GM18870 (cell line): ENCODE results near the gene AK1.

Source experiments
- ATAC-seq: cut with Tn5 transposase; IDR thresholded peaks from one replicate; pipeline ENCODE4 v1.9.1; 2021; ENCODE audit warnings: moderate library complexity; ENCODE audit not compliant: unreplicated experiment

Gene AK1

DNA sequence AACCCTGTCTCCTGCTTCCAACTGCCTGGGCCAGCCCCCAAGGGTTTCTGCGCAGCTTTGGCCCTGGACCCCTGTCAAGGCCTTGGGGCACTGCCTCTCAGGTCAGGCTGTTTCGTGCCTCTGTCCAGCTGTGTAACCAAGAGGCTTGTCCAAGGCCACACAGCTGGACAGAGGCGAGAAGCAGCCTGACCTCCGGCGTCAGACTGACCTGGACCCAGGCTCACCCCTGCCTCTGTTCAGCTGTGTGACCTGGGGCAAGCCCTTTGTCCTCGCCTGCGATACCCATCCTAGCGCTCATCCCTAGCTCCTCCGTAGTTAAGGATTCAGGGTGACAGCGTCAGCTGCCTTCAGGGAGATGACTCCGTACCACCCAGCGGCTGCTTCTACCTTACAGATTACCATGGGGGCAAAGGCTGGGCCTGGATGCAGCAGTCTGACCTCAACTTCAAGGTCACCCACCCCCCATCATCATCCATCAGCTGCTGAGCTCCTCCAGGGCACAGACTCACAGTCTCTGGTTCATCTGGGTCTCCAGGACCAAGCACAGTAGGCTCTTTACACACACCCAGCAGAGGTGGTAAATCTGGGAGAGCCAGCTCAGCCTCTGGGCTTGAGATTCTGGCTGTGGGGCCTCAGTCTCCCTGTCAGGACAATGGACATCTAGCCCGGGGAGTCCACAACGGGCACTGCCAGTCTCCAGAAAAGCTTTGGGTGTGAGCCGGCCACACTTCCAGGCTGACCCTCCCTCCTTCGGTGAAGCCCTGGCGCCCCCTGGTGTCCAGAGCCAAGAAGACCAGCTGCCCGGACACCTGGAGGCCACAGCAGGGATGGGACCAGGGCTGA, 7.9 kb downstream of the AK1 start:
- no peak for ATAC-seq

DNA sequence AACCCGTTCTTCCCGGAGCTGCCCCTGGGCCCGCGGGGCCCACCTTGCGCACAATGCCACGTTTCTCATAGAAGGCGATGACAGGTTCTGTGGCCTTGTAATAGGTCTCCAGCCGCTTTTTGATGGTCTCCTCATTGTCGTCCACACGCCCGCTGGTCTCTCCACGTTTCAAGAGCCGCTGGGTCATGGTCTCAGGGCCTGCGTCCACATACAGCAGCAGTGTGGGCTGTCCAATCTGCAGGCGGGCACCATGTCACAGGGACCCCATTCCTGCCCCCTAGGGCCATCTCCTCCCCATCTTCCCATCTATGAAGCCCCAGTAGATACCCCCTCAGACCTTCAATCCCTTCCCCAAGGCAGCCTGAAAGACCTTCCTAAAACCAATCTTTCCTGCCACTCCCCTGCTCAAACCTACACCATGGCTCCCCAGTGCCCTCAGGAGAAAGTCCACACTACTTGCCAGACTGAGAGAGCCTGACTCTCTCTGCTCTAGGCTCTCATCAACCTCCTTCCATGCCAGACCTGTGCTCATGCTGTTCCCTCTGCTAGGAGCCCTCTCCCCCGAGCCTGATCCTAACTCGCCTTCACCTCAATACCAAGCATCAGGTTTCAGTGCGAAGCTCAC, 9.1 kb downstream of the AK1 start:
- ATAC-seq = no peak

DNA sequence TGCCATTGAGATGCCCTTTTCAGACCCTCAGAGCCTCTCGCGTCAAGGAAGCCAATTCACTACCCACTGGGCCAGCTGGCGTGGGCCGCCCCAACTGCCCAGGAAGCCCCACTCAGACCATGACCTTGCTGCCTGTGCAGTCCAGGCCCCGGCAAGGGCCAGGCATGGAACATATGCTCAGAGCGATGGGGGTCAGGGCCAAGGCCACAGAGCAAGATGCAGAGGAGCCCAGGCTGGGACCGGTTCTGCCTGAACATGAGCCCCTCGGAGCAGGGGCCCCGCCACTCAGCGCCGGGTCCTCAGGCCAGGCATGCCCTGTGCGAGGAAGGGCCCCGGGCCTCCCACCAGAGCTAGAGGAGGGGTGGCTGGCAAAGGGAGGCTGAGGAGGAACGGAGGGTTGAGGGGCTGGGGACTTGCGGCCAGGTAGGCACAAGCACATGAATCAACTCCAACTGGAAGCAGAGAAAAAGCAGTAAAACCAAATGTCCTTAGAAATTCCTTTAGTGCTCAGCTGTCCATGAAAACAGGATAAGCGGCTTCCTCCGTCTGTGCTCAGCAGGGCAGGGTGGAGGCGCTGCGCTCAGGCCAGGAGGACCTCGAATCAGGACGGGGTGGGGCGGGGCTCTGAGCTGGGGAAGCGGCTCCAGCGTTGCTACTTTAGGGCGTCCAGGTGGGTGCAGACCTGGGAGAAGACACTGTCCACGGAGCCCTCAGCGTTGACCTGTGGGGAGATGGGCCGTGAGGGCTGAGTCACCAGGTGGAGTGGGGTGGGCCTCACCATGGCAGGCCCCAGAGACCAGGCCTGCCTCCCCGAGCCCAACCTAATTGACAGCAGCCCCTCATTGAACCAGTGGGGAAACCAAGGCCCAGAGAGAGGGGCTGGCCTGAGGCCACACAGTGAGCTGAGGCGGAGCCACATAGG, 9.9 kb downstream of the AK1 start:
- no peak for ATAC-seq

DNA sequence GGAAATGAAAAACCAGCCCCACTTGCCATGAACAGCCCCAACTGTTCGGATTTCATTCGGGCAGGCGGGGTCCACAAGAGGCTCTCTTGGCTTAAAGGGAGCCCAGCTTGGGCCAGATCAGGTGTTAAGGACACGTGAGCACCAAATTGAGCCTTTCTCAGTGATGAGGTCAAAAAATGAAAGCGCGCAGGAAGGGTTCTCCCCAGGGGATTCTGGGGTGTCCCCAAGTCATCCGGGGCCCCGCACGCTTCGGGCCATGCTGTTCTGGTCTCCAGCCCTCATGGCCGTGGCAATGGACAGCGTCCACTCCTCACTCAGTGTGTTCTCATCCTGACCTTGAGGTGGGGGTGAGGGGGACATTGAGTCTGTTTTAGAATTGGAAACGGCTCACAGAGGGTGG, 10.9 kb downstream of the AK1 start:
- no peak for ATAC-seq

DNA sequence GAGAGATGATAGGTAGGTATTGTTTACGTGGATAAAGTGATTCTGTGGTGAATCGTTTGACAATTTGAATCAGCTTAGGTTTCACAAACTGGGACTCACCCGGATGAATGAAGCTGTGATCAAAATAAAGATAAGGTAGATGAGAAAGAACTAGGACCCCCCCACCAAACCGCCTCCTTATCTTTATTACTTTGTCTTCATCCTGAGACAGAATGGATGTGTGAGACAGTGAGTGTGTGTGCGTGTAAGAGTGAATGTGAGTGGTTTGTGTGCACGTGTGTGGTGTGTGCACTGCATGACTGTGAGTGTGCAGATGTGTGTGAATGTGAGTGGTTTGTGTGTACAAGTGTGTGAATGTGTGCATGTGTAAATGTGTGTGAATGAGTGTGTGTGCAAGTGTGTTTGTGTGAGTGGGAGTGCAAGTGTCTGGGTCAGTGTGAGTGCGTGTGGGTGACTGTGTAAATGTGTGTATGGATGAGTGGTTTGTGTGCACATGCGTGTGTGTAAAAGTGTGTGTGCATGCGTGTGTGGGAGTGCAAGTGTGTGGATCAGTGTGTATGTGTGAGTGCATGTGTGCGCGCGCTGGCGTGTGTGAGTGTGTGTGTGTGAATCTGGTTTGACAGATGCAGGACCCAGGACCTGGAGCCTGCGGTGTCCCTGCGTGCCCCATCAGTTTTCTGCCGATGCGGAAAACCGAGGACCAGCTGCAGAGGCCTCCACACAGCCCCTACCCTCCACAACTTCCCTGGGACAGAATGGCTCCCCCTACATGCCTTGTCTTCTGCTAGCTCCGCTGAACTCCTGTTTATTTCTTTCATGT, 11.6 kb downstream of the AK1 start:
- no peak for ATAC-seq

DNA sequence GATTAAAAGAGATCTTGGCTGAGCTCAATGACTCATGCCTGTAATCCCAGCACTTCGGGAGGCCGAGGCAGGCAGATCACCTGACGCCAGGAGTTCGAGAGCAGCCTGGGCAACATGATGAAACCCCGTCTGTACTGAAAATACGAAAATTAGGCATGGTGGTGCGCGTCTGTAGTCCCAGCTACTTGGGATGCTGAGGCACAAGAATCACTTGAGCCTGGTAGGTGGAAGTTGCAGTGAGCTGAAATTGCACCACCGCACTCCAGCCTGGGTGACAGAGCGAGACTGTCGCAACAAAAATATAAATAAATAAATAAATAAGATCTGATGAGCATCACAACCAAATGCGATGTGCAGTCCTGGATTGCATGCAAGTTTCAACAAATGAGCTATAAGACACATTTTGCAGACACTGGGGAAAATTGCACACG, 14.3 kb downstream of the AK1 start:
- no peak for ATAC-seq

DNA sequence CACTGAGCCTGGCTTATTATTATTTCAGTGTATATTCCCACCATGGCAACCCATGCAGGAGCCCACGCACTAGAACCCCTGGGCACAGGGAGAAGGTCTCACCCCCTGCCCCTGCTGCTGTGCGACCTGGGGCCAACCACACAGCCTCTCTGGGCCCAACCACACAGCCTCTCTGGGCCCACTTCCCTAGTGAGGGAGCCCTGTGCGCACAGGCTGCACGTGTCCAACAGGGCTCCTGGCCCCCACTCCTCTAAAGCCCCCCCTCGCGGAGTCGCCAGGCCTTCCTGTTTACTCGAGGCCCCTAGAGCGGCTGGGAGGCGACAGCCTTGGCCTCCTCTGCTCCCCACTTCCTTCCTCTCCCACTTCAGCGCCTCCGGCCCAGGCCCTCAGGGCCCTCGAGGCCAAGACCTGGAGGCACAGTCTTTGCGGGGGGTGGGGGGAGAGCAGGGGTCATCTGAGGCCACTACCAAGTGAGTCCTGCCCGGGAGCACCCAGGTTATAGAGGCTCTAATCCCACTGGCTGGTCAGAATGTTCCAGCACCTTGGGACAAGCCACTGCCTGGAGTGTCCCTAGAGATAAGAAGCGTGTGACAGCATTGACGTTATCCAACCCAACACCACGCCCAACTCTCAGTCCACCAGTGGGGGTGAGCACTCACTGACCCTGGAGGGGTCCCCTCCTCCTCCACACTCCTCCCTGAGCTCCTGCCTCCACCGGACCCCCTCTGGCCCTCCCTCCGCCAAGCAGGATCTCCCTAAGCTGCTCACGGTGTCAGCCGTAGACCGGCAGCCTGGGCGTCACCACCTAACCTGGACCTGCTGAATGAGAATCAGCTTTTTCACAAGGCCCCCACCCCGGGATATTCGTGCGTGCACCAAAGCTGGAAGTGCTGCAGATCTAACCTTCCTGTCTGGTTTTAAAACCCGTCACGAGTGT, 15.1 kb downstream of the AK1 start:
- no peak for ATAC-seq

DNA sequence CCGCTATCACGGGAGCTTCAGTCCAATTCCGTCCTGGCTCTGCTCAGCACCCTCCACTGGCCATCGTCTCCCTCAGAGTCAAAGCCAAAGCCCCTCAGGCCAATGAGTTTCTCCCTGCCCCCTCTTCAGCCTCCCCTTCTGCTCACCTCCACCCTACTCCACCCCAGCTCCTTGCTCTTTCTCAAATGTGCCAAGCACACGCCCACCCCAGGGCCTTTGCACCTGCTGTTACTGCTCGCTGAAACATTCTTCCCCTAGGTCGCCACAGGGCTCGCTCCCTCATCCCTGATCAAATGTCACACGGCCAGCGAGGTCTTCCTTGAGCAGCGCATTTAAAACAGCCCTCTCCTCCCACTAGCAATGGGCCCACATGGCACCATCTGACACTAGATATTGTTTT, 16.7 kb downstream of the AK1 start:
- no peak for ATAC-seq

DNA sequence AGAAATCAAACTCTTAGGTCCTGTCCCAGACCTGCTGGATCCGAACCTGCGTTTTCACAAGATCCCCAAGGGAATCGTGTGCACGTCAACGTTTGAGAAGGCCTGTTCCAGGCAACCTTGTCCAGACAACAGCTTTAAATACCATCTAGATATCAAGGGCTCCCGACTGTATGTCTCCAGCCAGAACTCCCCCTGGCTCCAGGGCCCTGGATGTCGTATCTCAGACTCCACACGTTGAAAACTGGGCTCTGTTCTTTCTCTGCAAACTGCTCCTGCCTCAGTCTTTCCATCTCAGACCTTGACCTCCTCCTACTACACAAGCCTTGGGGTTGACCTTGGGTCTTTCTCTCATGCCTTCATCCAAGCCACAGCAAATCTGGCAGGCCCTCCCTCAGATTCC, 17.2 kb downstream of the AK1 start:
- no peak for ATAC-seq

DNA sequence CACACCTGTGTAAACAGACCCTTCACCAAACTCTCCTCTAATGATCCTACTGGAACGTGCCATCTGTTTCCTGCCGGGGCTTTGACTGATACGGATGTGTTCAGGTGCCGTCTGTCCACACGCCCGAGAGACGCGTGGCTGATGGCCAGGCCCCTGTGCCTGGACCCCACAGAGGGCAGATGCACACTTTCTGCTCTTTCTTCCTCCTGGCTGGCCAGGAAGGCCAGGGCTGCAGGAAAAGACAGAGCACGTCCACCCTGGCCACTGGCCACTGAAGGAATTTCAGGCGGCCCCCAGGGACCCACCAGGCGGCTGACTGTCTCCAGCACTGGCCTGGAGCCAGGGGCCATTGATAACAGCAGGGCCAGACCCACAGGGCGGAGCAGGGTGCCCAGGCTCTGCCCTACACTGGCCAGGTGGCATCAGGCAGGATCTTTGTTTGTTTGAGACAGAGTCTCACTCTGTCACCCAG, 19.4 kb downstream of the AK1 start:
- no peak for ATAC-seq

DNA sequence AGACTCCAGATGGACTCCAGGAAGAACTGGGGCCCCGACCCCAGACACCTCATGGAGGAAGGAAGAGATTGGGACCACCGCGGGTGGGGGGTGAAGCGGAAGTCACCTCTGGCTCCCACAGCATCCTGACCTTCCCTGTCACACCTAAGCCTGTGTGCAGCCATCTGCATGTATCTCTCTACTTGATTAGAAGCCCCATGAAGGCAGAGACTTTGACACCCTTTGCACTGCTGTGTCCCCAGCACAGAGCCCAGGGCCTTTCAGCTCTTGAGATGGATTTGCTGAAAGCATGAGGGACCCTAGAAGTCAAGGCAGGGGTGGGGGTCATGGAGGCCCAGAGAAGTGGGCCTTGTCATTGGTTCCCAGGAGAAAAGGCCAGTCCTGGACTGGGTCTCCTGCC, 20.2 kb downstream of the AK1 start:
- ATAC-seq = no peak

DNA sequence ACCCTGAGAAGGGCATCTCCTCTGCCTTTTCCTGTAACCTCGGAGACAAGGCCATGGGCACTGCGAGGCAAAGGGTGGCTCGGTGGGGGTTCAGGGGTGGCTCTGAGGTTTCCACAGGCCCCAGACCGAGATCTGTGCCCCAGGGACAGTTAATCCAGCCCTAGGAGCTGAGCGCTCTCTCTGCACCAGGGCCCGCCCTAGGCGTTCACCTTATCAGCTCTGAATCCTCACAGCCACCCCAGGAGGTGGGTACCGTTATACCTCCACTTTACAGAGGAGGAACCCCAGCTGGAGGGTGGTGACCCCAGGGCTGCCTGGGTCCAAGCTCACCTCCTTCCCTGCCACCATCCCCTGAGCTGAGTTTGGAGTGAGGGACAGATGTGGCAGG, 20.8 kb downstream of the AK1 start:
- ATAC-seq = no peak

DNA sequence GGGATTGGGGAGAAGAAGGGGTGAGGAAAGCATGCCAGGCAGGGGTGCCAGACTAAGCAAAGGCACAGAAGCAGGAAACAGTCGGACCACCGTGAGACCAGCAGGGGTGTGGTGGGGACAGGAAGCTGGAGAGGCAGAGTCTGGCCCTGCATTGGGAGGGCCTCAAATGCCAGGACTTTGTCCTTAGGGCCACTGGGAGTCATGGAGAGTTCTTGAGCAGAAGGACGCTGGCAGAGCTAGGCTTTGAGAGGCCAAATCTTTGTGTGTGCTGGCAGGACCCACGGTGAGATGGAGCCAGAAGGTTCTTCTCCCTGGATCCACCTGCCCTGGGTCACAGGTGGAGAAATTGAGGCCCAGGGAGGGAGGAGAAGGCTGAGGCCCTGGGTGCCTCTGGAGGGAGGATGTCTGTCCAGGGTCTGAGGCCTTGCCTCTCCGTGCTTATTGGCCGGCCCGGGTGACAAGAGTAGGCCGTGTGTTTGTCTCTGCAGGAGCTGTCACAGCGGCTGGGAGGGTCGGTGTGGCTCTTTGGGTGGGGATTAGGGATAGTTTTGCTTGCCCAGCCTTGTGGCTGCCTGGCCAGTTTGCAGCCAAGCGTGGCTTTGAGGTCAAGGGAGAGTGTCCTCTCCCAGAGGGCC, 21.3 kb downstream of the AK1 start:
- no peak for ATAC-seq

DNA sequence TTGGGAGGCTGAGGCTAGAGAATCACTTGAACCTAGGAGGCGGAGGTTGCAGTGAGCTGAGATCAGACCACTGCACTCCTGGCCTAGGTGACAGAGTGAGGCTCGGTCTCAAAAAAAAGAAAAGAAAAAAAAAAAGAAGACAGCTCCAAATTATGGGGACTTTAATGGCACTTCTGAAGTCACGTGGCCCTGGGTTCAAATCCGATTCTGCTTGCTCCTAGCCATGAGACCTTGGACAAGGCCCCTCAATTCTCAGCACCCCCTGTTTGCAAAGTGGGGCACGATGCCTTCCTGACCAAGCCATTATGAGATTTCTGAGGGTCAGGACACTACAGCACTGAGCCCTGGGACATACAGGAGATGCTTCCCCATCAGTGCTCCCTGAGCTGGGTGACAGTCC, 22.0 kb downstream of the AK1 start:
- no peak for ATAC-seq

DNA sequence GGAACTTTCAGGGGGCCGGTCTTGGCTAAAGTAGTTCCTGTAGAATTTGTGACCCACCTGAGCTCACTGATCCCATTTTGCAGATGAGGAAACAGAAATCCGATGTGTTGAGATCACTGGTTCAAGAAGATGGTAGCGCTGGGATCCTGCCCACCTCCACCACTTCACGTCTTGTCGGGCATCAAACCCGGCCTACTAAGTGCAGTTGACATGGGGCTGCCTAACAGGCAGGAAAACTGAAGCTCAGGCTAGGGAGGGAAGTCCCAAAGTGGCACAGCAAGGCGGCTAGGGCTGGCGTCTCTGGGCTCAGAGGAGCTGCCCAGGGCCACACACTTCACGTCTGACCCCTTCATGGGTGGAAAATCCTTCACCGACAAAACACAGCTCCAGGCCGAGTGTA, 22.5 kb downstream of the AK1 start:
- no peak for ATAC-seq

DNA sequence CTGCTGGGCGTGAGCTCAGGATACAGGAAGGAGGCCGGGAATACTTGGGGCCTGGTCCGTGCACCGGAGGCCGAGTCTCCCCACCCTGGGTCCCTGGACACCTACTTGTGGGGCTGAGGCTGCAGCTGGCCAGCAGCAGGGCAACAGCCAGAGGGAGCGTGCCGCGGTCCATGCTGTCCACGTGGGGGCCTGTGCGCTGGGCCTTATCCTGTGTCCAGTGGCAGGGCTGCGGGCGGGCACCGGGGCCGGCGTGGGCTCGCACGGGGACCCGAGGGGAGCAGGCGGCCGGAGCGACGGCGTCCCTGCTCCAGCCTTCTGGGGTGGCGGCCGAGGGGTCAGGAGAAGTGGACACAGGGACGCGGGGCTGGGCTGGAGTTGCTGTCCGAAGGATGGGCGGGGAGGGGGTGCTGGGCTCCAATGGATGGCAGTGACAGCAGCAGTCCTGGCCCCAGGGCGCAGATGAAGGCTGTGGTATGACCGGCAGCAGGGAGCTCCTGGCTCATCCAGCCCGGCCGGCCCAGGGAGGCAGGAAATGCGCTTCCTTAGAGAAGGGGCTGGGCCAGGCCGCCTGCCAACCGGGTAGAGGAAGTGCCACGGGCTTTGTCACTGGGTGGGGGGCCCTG, 23.2 kb downstream of the AK1 start, which contains the start of gene ENG:
TSS of gene ENG (minus strand) at position 475 of the 623 bp plus-strand sequence. CDS start at position 172, 303 bp downstream.
- ATAC-seq = no peak

DNA sequence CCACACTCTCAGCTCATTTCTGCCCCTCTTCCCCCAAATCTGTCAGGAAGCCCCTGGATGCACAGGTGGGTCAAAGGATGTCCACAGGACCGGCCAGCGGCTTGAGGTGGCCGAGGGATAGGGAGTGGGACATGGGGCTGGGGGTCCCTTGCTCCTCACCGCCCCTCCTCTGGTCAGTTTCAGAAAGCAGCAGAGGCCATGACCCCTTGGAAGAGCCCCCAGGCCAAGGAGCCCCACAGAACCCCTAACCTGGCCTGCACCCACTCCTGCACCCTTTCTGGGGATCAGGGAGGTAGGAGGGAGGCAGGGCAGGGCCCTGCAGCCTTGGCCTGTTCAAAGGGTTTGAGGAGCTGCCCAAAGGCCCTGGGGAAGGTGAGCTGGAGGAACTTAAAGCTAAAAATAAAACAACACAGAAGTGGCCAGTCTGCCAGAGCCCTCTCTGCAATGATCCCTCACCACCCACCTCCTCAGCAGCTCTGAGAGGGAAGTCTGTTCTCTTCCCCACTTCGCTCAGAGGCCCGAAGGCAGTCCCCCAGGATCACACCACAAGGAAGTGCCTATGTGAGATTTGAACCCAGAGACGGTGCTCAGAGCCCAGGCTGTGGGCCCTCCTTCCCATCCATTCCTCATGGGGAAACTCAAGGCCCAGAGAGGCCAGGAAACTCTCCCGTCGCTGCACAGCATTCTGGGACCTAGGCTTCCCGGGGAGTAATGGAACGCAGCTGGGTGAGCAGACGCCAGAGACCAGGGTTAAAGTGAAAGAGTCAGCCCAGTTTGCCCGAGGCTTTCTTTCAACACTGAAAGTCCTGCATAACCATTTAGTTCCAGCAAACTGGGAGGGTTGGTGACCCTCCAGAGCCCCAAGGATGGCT, 23.9 kb downstream of the AK1 start:
- ATAC-seq = no peak

DNA sequence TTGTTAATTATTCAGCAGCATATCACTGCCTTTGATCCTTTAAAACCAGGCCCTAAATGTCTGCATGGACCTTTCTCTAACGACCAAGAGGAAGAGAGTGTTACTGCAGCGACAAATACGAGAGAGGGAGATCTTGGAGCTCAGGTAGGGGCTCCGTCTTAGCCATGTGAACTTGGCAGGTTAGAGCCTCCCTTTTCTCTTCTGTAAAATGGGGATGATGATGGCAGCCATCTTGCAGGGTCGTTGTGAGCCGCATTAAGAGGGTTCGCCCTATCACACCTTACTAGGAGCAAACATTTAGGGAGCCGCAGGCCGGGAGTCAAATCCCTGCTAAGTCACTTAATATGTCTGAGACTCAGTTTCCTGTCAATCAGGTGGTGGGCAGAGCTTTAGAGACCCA, 24.6 kb downstream of the AK1 start:
- ATAC-seq = no peak
